ENCODE results near the gene PRPF19.

Gene PRPF19

GRCh38 chr11:60847281-60847680, 59.1 kb downstream of the PRPF19 start:
- Mint-ChIP-seq H3K36me3 (peaks cover 17% of the 10 kb centered on the region), H3K4me1 (ENCODE audit: low read depth) (peaks cover 23% of the 10 kb centered on the region), H3K9me3 (ENCODE audit: low read depth) (no peaks in the 10 kb centered on the region), H3K4me3 (no peak overlapping the region), H3K27ac (no peak overlapping the region), H3K27me3 (no peaks in the 10 kb centered on the region)

GRCh38 chr11:60845338-60845737, 61.0 kb downstream of the PRPF19 start:
- Mint-ChIP-seq H3K27me3 (no peaks in the 10 kb centered on the region), H3K36me3 (peaks cover 12% of the 10 kb centered on the region), H3K27ac (peak overlapping the region; percentile 56), H3K4me1 (ENCODE audit: low read depth) (peaks cover 32% of the 10 kb centered on the region), H3K9me3 (ENCODE audit: low read depth) (no peaks in the 10 kb centered on the region), H3K4me3 (peak overlapping the region; percentile 94)

GRCh38 chr11:60844870-60845221, 61.5 kb downstream of the PRPF19 start:
- Mint-ChIP-seq H3K27me3 (no peaks in the 10 kb centered on the region), H3K36me3 (peaks cover 12% of the 10 kb centered on the region), H3K4me1 (ENCODE audit: low read depth) (peaks cover 32% of the 10 kb centered on the region), H3K27ac (peak overlapping the region; percentile 56), H3K4me3 (peak overlapping the region; percentile 94), H3K9me3 (ENCODE audit: low read depth) (no peaks in the 10 kb centered on the region)

DNA sequence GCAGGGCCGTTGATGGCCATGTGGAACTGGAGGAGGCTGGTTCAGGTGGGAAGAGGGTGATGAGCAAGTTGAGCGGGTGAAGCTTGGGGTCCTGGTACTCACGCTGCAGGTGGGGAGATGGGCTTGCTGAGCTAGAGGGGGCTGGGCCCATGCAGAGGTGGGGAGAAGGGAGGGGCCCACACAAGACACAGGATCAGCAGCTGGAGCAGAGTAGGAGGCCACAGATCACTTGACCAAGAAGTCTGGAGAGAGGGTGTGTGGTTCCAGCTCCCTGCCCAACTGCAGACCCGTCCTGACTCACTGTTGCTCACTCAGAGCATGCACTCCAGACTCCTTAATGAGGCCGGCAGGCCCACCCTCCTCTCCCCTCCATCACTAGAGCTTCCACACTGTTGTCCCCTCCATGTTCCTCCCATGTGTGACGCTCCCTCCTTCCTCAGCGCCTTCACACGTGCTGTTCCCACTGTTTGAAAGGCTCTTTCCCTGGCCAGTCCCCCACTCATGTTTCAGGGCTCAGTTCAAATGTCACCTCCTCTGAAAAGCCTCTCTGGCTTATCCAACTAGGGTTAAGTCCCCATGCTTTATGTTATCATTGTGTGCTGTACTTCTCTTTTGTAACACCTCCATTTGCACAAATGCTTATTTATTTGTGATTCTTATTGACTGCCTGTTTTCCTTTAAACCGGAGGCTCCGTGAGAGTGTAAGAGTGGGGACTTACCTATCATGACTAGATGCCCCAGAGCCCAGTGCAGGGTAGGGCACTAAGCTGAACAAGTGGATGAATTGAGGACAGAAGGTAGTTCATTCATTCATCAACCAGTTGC, 62.1 kb downstream of the PRPF19 start:
- Mint-ChIP-seq H3K9me3 (ENCODE audit: low read depth) (no peaks in the 10 kb centered on the region), H3K27me3 (no peaks in the 10 kb centered on the region), H3K4me3 (peak overlapping the region; percentile 94), H3K36me3 (peaks cover 12% of the 10 kb centered on the region), H3K4me1 (ENCODE audit: low read depth) (peaks cover 33% of the 10 kb centered on the region), H3K27ac (peak overlapping the region; percentile 94)

- Mint-ChIP-seq H3K27me3 (no peaks in the 10 kb centered on the region), H3K36me3 (peaks cover 12% of the 10 kb centered on the region), H3K4me3 (peak overlapping the region; percentile 94), H3K4me1 (ENCODE audit: low read depth) (peaks cover 33% of the 10 kb centered on the region), H3K9me3 (ENCODE audit: low read depth) (no peaks in the 10 kb centered on the region), H3K27ac (peak overlapping the region; percentile 94)
Observed at GRCh38 chr11:60842668-60843600, 63.5 kb downstream of the PRPF19 start.

DNA sequence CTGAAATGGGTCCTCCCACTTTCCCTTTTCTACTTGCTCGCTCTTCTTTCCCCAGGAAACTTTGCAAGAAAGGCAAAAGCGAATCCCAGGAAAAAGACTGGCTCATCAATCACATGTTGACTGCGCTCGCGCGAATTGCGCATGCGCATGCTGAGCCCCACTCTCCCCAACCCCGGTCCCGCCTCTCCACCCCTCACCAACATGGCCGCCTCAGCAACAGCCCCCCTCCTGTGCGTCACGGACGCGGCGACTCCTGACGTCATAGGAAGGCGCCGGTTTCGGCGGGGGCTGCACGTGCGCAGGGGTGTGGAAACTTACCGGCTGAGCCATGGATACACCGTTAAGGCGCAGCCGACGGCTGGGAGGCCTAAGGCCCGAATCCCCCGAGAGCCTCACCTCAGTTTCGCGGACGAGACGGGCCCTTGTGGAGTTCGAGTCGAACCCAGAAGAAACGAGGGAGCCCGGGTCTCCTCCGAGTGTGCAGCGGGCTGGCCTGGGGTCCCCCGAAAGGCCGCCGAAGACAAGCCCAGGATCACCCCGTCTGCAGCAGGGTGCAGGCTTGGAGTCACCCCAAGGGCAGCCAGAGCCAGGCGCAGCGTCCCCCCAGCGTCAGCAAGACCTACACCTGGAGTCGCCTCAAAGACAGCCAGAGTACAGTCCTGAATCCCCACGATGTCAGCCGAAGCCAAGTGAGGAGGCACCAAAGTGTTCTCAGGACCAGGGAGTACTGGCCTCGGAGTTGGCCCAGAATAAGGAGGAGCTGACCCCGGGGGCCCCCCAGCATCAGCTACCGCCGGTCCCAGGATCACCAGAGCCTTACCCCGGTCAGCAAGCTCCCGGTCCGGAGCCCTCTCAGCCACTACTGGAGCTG, 64.4 kb downstream of the PRPF19 start, which contains the start of gene CCDC86:
Gene CCDC86 (plus strand): TSS at position 317 of the 871 bp plus-strand sequence. CDS start 12 bp downstream, at position 329.
- Mint-ChIP-seq H3K9me3 (ENCODE audit: low read depth) (no peaks in the 10 kb centered on the region), H3K4me1 (ENCODE audit: low read depth) (peaks cover 36% of the 10 kb centered on the region), H3K27me3 (no peaks in the 10 kb centered on the region), H3K27ac (peak within 1 kb of the TSS; percentile 94), H3K4me3 (peak within 1 kb of the TSS; percentile 94), H3K36me3 (peaks cover 12% of the 10 kb centered on the region)
